ENCODE results near the gene FNDC1.

GRCh38 chr6:159304641-159305040, 135.4 kb downstream of the FNDC1 start:
- TF ChIP-seq CTCF (IDR thresholded peaks at IDR 0.05) (no peak), POLR2A (IDR thresholded peaks at IDR 0.05) (no peak)
